HG02588 (cell line): ENCODE data around the gene KRTAP1-4.
"Not testable (repeated sequence)": the region's sequence is repeated elsewhere in the genome, so short reads cannot be mapped to it uniquely, and the experiment has no call there.

Experiments used
- ATAC-seq: cut with Tn5 transposase; IDR thresholded peaks from one replicate; pipeline ENCODE4 v1.9.1; 2021; ENCODE audit warnings: mild to moderate bottlenecking, moderate library complexity; ENCODE audit not compliant: unreplicated experiment

KRTAP1-4 gene

DNA sequence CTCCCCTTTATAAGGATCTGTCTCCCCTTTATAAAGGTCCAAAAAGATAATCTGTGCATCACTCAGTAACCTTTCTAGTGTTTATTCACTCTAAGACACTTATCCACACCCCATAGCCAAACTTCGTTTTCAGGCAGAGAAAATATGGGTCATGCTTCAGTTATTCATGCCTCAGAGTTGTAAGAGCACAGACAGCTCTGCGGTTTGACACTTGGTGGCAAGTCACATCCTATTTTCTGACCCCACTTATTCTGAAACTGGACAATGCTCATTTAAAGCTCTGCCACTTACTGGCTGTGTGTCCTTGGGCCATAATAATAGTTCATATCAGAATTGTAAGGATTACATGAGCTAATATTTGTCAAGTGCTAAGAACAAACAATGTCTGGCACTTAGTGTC is 19.1 kb upstream of the KRTAP1-4 start:
- no peak for ATAC-seq

DNA sequence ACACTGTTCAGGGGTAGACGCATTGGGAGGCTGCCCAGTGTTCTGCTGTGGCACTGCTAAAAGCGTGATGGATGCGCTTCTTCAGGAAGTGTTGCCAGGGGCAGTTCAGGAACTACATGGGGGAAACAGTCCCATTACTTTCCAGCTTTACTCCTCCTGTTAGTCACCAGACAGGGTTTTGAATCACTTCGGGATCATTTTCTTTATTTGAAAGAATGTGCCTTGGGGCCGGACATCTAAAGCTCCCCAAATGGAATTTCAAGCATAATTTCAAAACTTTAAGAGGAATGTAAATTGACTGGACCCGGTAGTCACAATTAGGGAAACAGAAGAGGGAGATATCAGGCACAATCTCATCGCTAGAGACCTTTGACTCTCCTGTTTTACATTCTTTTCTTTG is 18.4 kb upstream of the KRTAP1-4 start:
- no peak for ATAC-seq

DNA sequence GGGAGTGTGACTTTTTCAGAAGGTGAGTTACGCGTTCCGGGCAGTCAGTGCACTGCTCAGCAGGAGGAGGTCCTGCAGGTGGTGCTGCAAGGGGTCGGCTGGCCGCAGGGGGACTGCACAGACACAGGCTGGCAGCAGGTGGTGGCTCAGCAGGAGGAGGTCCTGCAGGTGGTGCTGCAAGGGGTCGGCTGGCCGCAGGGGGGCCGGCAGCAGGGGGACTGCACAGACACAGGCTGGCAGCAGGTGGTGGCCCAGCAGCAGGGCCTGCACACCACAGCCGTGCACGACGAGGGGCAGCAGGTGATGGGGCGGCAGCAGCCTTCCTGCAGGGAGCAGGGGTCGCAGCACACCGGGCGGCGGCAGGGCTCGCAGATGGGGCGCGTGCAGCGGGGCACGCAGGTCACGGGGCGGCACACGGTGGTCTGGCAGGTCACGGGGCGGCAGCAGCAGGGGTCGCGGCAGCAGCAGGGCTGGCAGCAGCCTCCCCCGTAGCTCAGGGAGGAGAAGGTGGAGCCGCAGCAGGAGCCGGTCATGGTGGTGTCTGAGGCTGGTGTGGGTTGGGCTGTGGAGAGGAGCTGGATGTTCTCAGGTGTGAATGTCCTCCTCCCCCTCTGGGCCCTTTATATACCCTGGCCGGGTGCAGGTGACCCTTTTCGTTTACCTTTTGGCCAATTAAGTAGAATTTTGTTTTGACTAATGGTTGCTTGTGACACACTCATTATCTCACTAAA is 16.9 kb upstream of the KRTAP1-4 start, which contains the start of gene KRTAP2-1:
TSS of gene KRTAP2-1 (minus strand) at position 582 of the 731 bp plus-strand sequence. CDS start at position 533, 49 bp downstream.
- ATAC-seq = not testable (repeated sequence)

DNA sequence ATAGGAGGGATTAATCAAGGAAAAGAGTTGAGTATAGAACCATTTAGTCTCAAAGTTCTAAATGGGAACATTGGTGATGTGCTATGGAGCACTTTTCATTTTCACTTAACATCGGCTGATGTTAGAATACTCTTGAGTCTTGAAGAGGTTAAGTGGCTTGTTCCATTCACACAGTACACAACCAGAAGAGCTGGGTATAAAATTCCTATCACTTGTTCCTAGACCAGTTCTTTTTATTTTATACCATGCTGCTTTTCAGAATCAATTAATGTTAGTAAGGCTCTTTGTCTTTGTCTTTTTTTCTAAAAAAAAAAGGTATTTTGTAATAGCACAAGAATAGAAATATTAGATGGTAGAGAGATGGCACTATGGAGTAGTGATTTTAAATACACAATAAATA is 13.0 kb upstream of the KRTAP1-4 start:
- no peak for ATAC-seq

- not testable (repeated sequence) for ATAC-seq
Observed at GRCh38 chr17:41040783-41041571, 11.0 kb upstream of the KRTAP1-4 start, which contains the start of gene KRTAP1-1. Gene KRTAP1-1, minus strand, starts transcription at chr17:41041450. Its CDS starts 53 bp downstream, at chr17:41041397.

GRCh38 chr17:41037853-41038350 is 7.9 kb upstream of the KRTAP1-4 start:
- no peak for ATAC-seq

- ATAC-seq = not testable (repeated sequence)
Observed at GRCh38 chr17:41034346-41034935, 4.4 kb upstream of the KRTAP1-4 start, which contains the start of gene KRTAP1-3. Gene KRTAP1-3, minus strand, starts transcription at chr17:41034874. Its CDS starts 53 bp downstream, at chr17:41034821.

DNA sequence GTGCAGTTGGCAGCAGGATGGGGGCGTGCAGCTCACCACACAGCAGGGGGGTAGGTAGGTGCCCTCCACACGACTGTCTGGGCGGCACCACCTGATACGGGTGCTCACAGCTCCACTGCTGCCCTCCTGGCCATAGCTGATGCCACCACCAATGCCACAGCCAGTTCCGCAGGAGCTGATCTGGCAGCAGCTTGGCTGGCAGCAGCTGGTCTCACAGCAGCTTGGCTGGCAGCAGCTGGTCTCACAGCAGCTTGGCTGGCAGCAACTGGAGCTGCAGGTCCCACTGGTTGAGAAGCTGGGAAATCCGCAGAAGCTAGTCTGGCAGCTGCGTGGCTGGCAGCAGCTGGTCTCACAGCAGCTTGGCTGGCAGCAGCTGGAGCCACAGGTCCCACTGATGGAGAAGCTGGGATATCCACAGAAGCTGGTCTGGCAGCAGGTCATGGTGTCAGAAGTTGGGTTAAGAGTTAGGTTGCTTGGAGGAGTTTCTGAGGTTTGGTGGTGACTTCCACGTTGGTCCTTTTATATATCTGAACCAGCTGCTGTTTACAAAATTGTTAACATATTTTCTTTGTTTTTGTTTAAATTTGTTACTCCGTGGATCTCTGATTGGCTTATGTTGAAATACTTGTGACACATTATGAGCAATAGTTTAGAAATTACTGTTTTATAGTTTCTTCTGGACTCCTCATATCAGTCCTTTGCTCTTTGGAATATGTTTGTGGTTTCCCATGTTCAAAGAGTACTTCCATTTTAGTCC is 3.1 kb downstream of the KRTAP1-4 start, which contains the start of gene KRTAP1-5:
TSS of gene KRTAP1-5 (minus strand) at position 494 of the 757 bp plus-strand sequence. CDS start at position 441, 53 bp downstream.
- no peak for ATAC-seq

DNA sequence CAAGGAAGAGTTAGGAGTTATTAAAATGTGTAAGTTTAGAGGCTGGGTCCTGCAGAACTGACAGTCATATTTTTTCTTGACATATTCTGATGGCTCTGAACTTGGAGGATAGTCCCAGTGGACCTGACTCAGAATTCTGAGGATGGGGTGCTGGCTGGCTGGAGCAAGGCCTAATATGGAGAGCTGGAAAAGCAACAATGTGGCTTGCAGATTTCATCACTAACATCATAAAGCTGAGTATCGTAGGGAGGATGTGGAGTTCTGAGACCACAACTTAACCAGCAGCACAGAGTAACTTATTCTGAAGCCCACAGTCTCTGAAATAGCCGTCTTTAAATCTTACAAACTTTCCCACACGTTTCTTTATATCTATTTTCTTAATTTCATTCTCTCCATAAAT is 5.3 kb downstream of the KRTAP1-4 start:
- no peak for ATAC-seq

GRCh38 chr17:41020336-41020735 is 9.7 kb downstream of the KRTAP1-4 start:
- ATAC-seq = no peak

GRCh38 chr17:41019415-41019814 is 10.6 kb downstream of the KRTAP1-4 start:
- ATAC-seq = no peak

GRCh38 chr17:41018541-41018940 is 11.5 kb downstream of the KRTAP1-4 start:
- no peak for ATAC-seq

GRCh38 chr17:41016578-41017215 is 13.3 kb downstream of the KRTAP1-4 start:
- no peak for ATAC-seq

DNA sequence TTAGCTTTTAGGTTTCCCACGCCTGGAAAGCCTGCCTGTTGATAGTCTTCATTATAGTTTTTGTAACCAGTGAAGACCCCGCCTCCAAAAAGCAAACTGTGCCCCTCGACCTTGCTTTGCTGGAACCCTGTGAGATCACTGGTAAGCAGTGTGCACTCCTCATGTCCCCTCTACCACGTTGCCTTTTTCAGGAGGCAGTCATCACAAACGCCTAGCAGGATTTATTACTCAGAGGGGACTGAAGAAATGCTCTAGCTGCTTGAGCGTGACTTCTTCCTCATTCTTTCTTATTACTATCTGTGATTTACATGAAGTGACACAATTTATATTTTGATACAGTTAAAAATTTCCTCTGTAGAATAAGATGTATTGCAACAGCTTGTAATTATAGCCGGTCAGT is 14.5 kb downstream of the KRTAP1-4 start:
- no peak for ATAC-seq

GRCh38 chr17:41013606-41014005 is 16.4 kb downstream of the KRTAP1-4 start:
- ATAC-seq = no peak

DNA sequence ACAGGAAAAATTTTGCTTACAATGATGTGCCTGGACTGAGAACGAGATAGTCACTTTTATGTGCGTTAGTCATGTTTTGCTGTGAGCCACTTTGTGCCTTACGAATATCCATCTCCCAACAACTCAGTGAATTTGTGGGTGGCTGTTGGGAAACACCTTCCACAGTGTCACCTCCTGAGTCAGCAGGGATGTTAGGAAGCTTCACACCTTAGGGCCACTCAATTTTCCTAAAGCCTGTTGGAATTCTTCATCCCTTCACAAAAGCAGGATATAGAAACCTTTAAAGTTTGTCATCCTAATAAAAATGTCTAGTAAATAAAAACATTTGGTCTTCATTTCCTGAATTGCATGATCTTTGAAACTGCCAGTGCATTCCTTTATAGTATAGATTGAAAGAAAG is 16.8 kb downstream of the KRTAP1-4 start:
- no peak for ATAC-seq

GRCh38 chr17:41012326-41013120 is 17.5 kb downstream of the KRTAP1-4 start:
- ATAC-seq = no peak

DNA sequence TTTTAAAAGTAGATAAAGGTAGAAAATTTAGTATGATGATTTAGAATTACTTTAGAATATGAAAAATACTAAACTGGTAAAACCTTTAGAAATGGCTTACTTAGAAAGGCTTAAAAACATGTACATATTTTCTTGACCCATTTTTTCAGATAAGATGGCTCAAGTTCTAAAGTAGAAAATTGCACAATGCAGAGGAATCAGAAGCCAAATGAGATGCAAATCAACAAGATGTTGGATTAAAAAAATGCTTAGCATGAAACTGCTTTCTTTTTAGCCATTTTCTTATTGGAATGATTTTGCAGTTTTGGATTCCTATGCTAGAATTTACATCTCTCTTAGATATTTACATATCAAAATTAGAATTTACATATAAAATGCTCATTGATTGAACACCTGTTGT is 19.6 kb downstream of the KRTAP1-4 start:
- no peak for ATAC-seq

DNA sequence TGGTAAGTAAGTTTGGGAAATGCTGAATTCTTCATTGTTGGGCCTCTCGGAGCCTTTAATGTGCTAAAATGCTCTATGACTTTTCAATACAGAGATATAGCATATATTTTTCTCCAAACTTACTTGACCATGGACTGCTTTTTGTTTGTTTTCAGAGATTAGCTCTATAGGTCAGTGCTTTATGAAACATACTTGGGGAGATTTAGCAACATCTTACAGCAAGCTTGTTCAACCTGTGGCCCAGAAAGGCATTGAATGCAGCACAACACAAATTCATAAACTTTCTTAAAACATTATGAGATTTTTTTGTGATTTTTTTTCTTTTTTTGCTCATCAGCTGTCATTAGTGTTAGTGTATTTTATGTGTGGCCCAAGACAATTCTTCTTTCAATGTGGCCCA is 20.1 kb downstream of the KRTAP1-4 start:
- no peak for ATAC-seq
